GM19468 (cell line): ENCODE data around the gene DNAJC17.

Experiments used
- ATAC-seq: cut with Tn5 transposase; IDR thresholded peaks from one replicate; pipeline ENCODE4 v1.9.1; 2021; ENCODE audit warnings: mild to moderate bottlenecking, moderate library complexity, moderate number of reproducible peaks; ENCODE audit not compliant: unreplicated experiment; ENCODE audit errors: extremely low read depth

DNAJC17 gene

GRCh38 chr15:40746916-40747418 lies 60.3 kb downstream of the DNAJC17 start:
- no peak for ATAC-seq

- ATAC-seq, result no peak
Observed at GRCh38 chr15:40744815-40745152, 62.5 kb downstream of the DNAJC17 start.

- ATAC-seq, result no peak
Observed at GRCh38 chr15:40743921-40744814, 63.1 kb downstream of the DNAJC17 start.

- ATAC-seq, result no peak
Observed at GRCh38 chr15:40743485-40743901, 63.8 kb downstream of the DNAJC17 start.

- no peak for ATAC-seq
Observed at GRCh38 chr15:40739854-40740253, 67.4 kb downstream of the DNAJC17 start.

GRCh38 chr15:40739047-40739446 lies 68.2 kb downstream of the DNAJC17 start:
- ATAC-seq, result no peak

GRCh38 chr15:40737048-40737447 lies 70.2 kb downstream of the DNAJC17 start:
- no peak for ATAC-seq

GRCh38 chr15:40736575-40736974 lies 70.7 kb downstream of the DNAJC17 start:
- ATAC-seq, result no peak

GRCh38 chr15:40731034-40731433 lies 76.2 kb downstream of the DNAJC17 start:
- ATAC-seq, result no peak

GRCh38 chr15:40723919-40724318 lies 83.4 kb downstream of the DNAJC17 start:
- no peak for ATAC-seq

GRCh38 chr15:40722934-40723333 lies 84.3 kb downstream of the DNAJC17 start:
- ATAC-seq, result no peak

- no peak for ATAC-seq
Observed at GRCh38 chr15:40722354-40722753, 84.9 kb downstream of the DNAJC17 start.

GRCh38 chr15:40721701-40722100 lies 85.6 kb downstream of the DNAJC17 start:
- ATAC-seq, result no peak

GRCh38 chr15:40716165-40716564 lies 91.1 kb downstream of the DNAJC17 start:
- no peak for ATAC-seq
